Thoracic aorta (tissue), 2 donors: Measurements from ENCODE around the gene SNX20. TPM values are rescaled to one million over a fixed set of nuclear protein-coding genes. Genes with fewer than 3 reads are reported as not detected.

ENCODE experiments used
- ATAC-seq: fragments of 150-250 bp; one replicate; pipeline ENCODE4 v1.8.0; 2017; ENCODE audit warnings: low read depth; ENCODE audit not compliant: insufficient number of reproducible peaks, low FRiP score
- DNase-seq: peaks from one replicate; pipeline ENCODE4 v3.0.0-alpha.2; 2020; ENCODE audit warnings: low spot score
- H3K27ac ChIP-seq, 2 donors: fragments of 200-600 bp; sonication (generic); 1 replicate in 1 of 2; 2 replicates in 1 of 2; pipeline ENCODE4 v1.5.1; 2016; ENCODE audit warnings: mild to moderate bottlenecking in 2 of 2, moderate library complexity in 2 of 2
- H3K27me3 ChIP-seq: fragments of 200-600 bp; sonication (generic); replicated peaks from 2 replicates; pipeline ENCODE4 v1.6.0; 2016; ENCODE audit warnings: mild to moderate bottlenecking; ENCODE audit not compliant: insufficient read depth
- H3K36me3 ChIP-seq: fragments of 200-600 bp; sonication (generic); one replicate; pipeline ENCODE4 v1.5.1; 2016
- H3K4me1 ChIP-seq, 2 donors: fragments of 200-600 bp; sonication (generic); 1 replicate in 1 of 2; 2 replicates in 1 of 2; pipeline versions ENCODE4 v1.5.1 to v1.6.0; 2016; ENCODE audit warnings: low read depth in 2 of 2, mild to moderate bottlenecking in 1 of 2; ENCODE audit not compliant: control insufficient read depth in 1 of 2
- H3K4me3 ChIP-seq: fragments of 200-600 bp; sonication (generic); 2 replicates; pipeline ENCODE4 v1.5.1; 2016; ENCODE audit warnings: mild to moderate bottlenecking
- H3K9me3 ChIP-seq: fragments of 200-600 bp; sonication (generic); 2 replicates; pipeline ENCODE4 v1.5.1; 2016
- total RNA-seq, 2 donors: library from RNA; depleted of rRNA; stranded (reverse); fragments of >200 nt; gene quantifications; one replicate each; pipeline versions ENCODE4 v1.1.0 to v1.2.3, GENCODE V29; 2016
- TF ChIP-seq, protein P1 (sequence below): fragments of 200-600 bp; sonication (generic); IDR thresholded peaks from one replicate; pipeline ENCODE4 v1.5.1; 2019; ENCODE audit warnings: antibody characterized with exemption

SNX20 gene
- total RNA-seq, 2 donors from 2014 or later = 3.3 to 4.6 TPM

GRCh38 chr16:50696575-50697420 is 15.7 kb upstream of the SNX20 start:
- Histone ChIP-seq H3K4me1 (peaks cover 15 to 48% of the 10 kb centered on the region in 2 donors), H3K4me3 (no peak overlapping the region), H3K27ac (peak overlapping the region; percentile 33 to 65), H3K27me3 (no peaks in the 10 kb centered on the region), H3K36me3 (no peaks in the 10 kb centered on the region), H3K9me3 (no peaks in the 10 kb centered on the region)
- TF ChIP-seq, protein P1, sequence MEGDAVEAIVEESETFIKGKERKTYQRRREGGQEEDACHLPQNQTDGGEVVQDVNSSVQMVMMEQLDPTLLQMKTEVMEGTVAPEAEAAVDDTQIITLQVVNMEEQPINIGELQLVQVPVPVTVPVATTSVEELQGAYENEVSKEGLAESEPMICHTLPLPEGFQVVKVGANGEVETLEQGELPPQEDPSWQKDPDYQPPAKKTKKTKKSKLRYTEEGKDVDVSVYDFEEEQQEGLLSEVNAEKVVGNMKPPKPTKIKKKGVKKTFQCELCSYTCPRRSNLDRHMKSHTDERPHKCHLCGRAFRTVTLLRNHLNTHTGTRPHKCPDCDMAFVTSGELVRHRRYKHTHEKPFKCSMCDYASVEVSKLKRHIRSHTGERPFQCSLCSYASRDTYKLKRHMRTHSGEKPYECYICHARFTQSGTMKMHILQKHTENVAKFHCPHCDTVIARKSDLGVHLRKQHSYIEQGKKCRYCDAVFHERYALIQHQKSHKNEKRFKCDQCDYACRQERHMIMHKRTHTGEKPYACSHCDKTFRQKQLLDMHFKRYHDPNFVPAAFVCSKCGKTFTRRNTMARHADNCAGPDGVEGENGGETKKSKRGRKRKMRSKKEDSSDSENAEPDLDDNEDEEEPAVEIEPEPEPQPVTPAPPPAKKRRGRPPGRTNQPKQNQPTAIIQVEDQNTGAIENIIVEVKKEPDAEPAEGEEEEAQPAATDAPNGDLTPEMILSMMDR = no peak
- ATAC-seq = peak; percentile 35
- peak; percentile 50 for DNase-seq

DNA sequence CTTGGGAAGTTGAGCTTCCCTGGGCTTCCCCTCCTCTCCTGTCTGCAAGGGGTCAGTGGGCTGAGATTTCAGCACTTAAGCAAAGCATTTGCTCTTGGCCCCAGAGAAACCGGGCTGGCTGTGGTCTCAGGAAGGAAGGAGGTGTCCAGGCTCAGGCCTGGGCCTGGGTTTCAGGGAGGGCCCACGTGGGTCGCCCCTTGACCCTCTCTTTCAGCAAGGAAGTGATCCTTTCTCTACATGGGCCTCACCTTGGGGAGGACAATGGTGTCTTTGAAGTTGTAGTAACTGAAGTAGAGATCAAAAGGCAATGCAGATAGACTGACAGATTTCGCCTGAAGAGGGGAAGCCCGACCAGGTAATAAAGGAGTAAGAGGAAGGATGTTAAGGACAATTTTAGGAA is 15.0 kb upstream of the SNX20 start:
- ATAC-seq = no peak
- DNase-seq = no peak
- Histone ChIP-seq H3K27ac (peak overlapping the region; percentile 18 to 32), H3K4me3 (no peak overlapping the region), H3K4me1 (peaks cover 15 to 49% of the 10 kb centered on the region in 2 donors), H3K27me3 (no peaks in the 10 kb centered on the region), H3K9me3 (no peaks in the 10 kb centered on the region), H3K36me3 (no peaks in the 10 kb centered on the region)
- TF ChIP-seq, protein P1 = no peak

DNA sequence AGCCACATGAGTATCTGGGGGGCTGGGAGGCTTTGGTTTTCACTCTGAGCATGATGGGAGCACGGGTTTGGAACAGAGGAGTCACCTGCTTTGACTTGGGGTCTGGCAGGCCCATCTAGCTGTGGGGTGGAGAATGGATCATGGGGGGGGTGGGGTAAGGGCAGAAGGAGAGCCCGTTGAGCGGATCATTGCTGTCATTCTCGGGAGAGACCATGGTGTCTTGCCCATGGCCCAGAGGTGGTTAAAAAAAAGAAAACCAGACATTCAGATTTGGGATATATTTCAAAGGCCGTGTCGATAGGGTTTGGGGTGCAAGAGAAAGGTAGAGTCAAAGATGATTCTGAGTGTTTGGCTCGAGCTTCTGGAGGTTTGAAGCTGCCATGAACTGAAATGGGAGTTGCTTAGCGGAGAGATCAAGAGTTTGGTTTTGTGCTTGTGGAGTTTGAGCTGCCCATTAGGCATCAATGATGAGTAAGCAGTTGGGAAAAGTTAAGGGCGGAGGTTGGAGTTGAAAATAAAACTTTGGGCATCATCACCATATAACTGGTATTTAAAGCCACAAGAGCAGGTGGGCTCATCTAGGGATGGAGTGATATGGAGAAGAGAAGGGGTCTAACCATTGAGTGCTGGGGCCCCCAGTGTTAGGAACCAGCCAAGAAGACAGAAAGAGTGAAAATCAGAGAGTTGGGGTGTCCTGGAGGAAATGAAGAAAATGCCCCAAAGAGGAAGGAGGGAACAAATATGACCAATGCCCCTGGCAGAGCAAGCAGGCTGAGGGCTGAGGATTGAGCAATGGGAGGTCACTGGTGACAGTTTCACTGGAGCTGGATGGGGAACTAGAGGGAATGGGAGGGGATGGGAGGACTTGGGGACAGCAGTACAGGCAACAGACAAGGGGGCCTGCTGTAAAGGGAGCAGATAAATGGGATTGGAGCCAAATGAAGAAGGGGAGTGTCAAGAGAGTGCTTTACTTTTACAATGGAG is 14.2 kb upstream of the SNX20 start:
- ATAC-seq (no peak), DNase-seq (no peak)
- H3K27ac ChIP-seq = no peak overlapping the region
- no peak overlapping the region for H3K4me3 ChIP-seq
- H3K9me3 ChIP-seq = no peaks in the 10 kb centered on the region
- H3K4me1 ChIP-seq = peaks cover 15 to 57% of the 10 kb centered on the region in 2 donors
- no peaks in the 10 kb centered on the region for H3K27me3 ChIP-seq
- TF ChIP-seq, protein P1 = no peak
- no peaks in the 10 kb centered on the region for H3K36me3 ChIP-seq

DNA sequence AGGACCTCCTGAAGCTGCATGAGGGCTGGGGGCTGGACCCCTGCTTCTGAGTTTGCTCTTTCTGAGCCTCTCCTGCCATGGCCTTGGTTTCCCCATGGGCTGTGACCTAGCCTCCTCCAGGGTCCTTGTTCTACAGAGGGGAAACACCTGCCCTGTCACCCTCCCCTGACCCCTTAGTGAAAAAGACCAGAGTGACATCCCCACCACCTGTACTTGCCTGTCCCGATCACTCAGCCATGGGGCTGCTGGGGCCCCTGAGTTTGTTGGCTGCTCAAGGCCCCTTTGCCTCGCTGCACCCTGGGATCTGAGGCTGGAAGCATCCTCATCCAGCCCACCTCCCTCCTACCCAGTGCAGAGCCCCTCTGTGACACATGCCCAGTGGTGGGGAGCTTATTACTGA is 13.1 kb upstream of the SNX20 start:
- Histone ChIP-seq H3K4me3 (peak overlapping the region; percentile 76), H3K9me3 (no peaks in the 10 kb centered on the region), H3K36me3 (no peaks in the 10 kb centered on the region), H3K27ac (no peak overlapping the region), H3K27me3 (no peaks in the 10 kb centered on the region), H3K4me1 (peaks cover 15 to 58% of the 10 kb centered on the region in 2 donors)
- ATAC-seq (no peak), DNase-seq (no peak)
- TF ChIP-seq, protein P1 = no peak
